Stimulated activated CD4-positive, alpha-beta T cell treated with anti-CD3 and anti-CD28 coated beads, Interleukin-4, amount 100 ng/mL, for 4 hours (primary cell): ENCODE data around the gene SEMA3G.

Experiments used
- DNase-seq, 2 experiments: peaks; one replicate each; pipeline ENCODE4 v3.0.0-alpha.2; 2020

Gene SEMA3G

GRCh38 chr3:52453496-52454249 lies 8.8 kb upstream of the SEMA3G start, which contains the start of gene TNNC1:
TSS of gene TNNC1 (minus strand) at chr3:52454041. CDS start at chr3:52454015, 26 bp downstream.
- no peak for DNase-seq

GRCh38 chr3:52452570-52453221 lies 7.8 kb upstream of the SEMA3G start:
- no peak for DNase-seq

- no peak for DNase-seq
These were observed 7.2 kb upstream of the SEMA3G start for GRCh38 chr3:52452126-52452525.

- no peak for DNase-seq
These were observed 6.6 kb upstream of the SEMA3G start for GRCh38 chr3:52451237-52452083.

GRCh38 chr3:52450489-52451236 lies 5.8 kb upstream of the SEMA3G start:
- DNase-seq, result no peak

- DNase-seq, result no peak
These were observed 2.8 kb upstream of the SEMA3G start for GRCh38 chr3:52447512-52448355.

- peak; percentile 48 to 66 for DNase-seq
These were observed 2.0 kb upstream of the SEMA3G start for GRCh38 chr3:52446631-52447511.

- no peak for DNase-seq
These were observed 1.1 kb upstream of the SEMA3G start for GRCh38 chr3:52446042-52446441.

- no peak for DNase-seq
These were observed 864 bp downstream of the SEMA3G start for GRCh38 chr3:52443791-52444687.

GRCh38 chr3:52443268-52443610 lies 1.7 kb downstream of the SEMA3G start:
- DNase-seq, result no peak

GRCh38 chr3:52442409-52443267 lies 2.3 kb downstream of the SEMA3G start:
- DNase-seq, result no peak

GRCh38 chr3:52441772-52442332 lies 3.1 kb downstream of the SEMA3G start:
- DNase-seq, result no peak

GRCh38 chr3:52441091-52441771 lies 3.7 kb downstream of the SEMA3G start:
- no peak for DNase-seq

GRCh38 chr3:52440671-52441070 lies 4.2 kb downstream of the SEMA3G start:
- no peak for DNase-seq

- no peak for DNase-seq
These were observed 4.7 kb downstream of the SEMA3G start for GRCh38 chr3:52440249-52440551.

- DNase-seq, result no peak
These were observed 5.3 kb downstream of the SEMA3G start for GRCh38 chr3:52439426-52440248.
